Stimulated activated CD8-positive, alpha-beta memory T cell treated with anti-CD3 and anti-CD28 coated beads, Interleukin-2, amount 100 ng/mL, for 1 hour (primary cell): ENCODE measurements around the gene EMP2.
"Not testable (repeated sequence)": the region's sequence is repeated elsewhere in the genome, so short reads cannot be mapped to it uniquely, and the experiment has no call there.

Source experiments
- DNase-seq, 2 donors: peaks; one replicate each; pipeline ENCODE4 v3.0.0-alpha.2; 2020; ENCODE audit warnings: low read depth in 2 of 2

EMP2 gene

GRCh38 chr16:10521681-10522274 lies 58.6 kb downstream of the EMP2 start:
- DNase-seq = peak in 1 of 2 donors; percentile 14

GRCh38 chr16:10520869-10521578 lies 59.4 kb downstream of the EMP2 start:
- DNase-seq = no peak

GRCh38 chr16:10519929-10520868 lies 60.2 kb downstream of the EMP2 start:
- no peak for DNase-seq

GRCh38 chr16:10519297-10519696 lies 61.1 kb downstream of the EMP2 start:
- no peak for DNase-seq

- DNase-seq = no peak
Observed at GRCh38 chr16:10518479-10519041, 61.8 kb downstream of the EMP2 start.

- no peak for DNase-seq
Observed at GRCh38 chr16:10517868-10518267, 62.5 kb downstream of the EMP2 start.

DNA sequence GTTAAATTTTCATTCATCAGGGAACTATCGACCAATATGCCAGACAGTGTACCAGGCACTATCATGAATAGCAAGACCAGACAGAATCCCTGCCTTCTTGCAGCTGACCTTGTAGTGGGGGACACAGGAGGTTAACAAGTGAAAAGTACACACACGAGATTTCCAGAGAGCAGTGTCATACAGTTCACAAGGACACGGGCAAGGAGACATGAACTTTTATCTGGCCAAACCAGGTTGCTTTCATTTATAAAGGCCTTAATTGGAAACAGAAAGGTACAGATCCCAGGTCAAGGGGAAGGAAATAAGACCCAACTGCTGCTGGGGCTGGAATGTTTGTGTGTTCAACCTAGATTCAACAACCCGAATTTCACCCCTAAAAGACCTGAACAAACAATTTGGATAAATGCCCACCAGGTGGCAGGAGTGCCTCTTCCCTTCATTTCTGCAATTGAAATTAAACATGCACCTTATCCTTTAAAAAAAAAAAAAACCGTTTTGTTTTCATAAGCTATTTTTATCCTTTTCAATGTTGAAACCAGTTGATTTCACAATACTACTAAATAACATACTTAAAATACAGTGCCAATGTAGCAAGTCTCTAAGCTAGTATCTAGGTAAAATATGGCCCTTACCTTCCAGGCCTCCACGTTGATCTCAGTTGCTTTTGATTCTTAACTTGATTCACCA lies 65.9 kb downstream of the EMP2 start:
- no peak for DNase-seq

DNA sequence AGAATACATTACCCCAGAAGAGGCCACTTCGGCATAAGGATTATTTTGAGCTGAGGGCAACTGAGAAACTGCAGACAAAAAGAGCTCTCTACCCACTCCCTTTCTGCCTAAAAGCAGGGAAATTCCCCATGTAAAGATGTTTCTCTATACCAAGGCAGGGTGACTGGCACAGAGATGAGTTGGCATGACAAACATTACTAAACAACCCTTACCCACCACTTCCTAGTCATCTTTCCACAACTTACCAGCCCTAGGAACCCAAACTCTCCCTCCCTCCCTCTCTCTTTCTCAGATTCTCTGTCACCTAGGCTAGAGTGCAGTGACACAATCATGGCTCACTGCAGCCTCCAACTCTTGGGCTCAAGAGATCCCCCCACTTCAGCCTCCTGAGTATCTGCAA lies 68.6 kb downstream of the EMP2 start:
- DNase-seq = no peak

GRCh38 chr16:10510279-10510678 lies 70.1 kb downstream of the EMP2 start:
- no peak for DNase-seq

GRCh38 chr16:10509534-10510025 lies 70.8 kb downstream of the EMP2 start:
- peak; percentile 27 to 46 for DNase-seq

DNA sequence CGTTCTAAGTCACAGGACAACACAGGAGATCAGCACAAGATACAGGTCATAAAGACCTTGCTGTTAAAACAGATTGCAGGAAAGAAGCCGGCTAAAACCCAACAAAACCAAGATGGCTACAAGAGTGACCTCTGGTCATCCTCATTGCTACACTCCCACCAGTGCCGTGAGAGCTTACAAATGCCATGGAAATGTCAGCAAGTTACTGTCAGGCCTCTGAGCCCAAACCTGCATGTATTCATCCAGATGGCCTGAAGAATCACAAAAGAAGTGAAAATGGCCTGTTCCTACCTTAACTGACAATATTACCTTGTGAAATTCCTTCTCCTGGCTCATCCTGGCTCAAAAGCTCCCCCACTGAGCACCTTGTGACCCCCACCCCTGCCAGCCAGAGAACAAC lies 75.1 kb downstream of the EMP2 start:
- DNase-seq = not testable (repeated sequence)

GRCh38 chr16:10504404-10504885 lies 76.0 kb downstream of the EMP2 start:
- no peak for DNase-seq

DNA sequence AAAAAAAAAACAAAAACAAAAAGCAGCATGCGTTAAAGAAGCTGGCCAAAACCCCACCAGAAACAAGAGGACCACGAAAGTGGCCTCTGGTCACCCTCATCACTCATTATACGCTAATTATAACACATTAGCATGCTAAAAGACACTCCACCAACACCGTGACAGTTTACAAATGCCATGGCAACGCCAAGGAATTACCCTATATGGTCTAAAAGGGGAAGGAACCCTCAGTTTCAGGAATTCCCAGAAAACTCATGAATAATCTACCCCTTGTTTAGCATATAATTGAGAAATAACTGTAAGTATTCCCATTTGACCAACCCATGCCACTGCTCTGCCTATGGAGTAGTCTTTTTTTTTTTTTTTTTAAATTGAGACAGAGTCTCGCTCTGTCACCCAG lies 77.6 kb downstream of the EMP2 start:
- no peak for DNase-seq

- no peak for DNase-seq
Observed at GRCh38 chr16:10501016-10501607, 79.3 kb downstream of the EMP2 start.

DNA sequence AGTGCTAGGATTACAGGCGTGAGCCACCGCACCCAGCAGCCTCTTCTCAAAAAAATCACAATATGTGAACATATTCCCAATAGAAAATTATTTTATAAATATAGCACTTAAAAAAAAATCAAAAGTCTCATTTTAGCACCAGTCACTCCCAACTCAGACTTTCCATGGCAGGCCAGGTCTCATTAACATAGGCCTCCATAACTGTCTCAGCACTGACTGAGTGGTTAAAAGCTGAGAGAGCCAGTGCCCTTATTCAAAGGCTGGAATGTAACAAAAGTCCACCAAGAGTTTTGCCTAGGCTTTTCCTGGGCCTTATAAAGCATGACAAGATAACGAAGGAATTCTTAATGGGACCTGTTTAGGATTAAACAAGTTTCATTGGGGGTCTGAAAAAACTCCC lies 79.8 kb downstream of the EMP2 start:
- no peak for DNase-seq

DNA sequence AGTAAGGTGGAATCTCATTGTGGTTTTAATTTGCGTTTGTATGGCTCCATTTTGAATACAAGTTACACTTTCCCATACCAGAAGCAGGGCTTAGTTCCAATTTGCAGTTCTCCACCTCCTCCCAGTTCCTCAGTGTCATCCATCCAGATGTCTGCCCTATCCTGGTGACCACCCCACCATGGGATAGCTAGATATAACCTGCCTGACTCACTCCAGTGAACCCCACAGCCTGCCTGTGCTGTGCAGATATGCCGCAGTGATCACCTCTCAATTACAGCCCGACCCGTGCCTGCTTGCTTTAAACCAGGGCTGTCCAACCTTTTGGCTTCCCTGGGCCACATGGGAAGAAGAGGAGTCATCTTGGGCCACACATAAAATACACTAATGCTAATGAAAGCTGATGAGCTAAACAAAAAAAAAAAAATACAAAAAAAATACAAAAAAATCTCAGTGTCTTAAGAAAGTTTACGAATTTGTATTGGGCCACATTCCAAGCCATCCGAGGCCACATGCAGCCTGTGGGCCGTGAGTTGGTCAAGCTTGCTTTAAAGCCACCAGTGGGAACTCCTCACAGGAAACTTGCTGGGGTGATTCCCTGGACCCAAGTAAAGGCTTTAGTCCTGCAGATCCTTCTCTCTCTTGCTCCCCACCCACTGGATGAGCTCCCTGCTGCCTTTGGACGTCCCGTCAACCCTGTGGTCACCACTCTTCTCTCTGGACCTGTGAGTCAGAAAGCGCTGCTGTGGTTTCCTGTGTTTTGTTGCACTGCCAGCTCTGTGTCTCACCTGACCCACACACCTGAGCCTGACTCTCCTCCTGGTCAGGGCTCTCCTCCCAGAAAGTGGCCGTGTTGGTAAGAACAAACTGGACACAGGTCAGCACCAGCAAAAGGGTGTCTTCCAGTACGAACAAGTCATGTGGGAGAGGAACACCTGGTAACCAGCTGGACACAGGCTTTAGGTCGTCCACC lies 83.0 kb downstream of the EMP2 start:
- DNase-seq = no peak

DNA sequence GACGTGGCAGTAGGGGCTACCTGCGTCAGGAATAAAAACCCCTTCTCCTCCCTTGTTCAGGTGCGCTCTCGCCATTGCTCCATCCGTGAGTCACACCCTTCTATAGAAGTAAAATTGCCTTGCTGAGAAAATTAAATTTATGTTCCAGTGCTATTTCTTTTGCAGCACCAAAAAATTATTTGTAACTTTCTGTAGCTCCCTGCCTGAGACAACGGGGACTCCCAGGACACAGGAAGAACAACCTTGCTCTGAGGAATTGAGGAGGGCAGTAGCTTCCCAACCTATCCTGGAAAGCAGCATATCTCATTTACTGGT lies 85.4 kb downstream of the EMP2 start:
- no peak for DNase-seq

DNA sequence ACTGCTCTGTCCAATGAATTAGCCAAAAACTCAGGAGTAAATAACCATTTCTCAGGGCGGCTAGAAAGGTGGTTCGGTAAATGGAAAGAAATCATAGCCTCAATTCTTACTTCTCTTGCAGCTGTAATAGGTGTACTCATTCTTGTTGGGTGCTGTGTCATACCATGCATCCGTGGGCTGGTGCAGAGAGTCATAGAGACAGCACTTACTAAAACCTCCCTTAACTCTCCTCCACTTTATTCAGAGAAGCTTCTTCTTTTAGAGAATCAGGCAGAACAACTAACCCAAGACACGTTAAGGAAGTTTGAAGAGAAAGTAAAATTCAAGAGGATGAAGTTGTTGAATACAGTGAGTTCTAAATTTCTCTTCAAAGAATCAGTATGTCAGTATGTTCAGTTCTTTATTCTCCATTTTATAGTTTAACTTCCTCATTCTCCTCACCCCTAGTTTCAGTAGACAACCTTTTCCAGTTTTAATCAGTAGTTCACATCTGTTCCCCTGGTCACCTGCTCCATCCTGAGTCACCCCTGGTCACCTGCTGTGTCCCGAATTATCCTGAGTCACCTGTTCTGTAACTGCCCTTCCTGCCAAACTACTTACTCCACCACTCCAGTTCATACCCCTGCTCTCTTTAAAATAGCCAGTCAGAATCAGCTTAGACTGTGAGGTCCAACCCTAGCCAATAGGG lies 85.9 kb downstream of the EMP2 start:
- DNase-seq = no peak

GRCh38 chr16:10493276-10493675 lies 87.1 kb downstream of the EMP2 start:
- DNase-seq = no peak
